Measurements from ENCODE around the gene MPV17L. TPM values are rescaled to one million over a fixed set of nuclear protein-coding genes. Genes with fewer than 3 reads are reported as not detected.
A peak's percentile ranks its signal among the peaks of the same experiment; 100 is the strongest.
"Not testable (repeated sequence)": the region's sequence is repeated elsewhere in the genome, so short reads cannot be mapped to it uniquely, and the experiment has no call there.

The MPV17L gene
- total and polyA plus RNA-seq, 4 experiments from 2014 or later = not detected

DNA sequence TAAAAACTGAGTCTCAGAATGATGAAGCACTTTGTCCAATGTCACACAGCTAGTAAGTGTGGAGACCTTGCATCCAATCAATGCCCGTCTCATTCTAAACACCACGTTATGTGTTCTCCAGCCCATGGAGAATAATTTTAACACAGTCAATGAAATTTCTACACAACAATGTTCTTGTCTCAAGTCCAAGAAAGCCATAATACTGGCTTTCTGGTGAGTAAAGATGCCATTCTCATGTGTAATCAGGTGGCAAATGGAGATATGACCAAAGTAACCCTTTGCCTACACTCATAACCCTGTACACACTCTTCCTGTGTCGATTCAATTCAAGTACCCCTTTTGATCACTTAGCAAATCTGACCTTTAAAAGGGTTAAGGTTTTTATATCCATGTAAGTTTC, 12.7 kb upstream of the MPV17L start:
- H3K27ac Mint-ChIP-seq; H3K4me1 Mint-ChIP-seq; CTCF ChIA-PET (ENCODE audit: partially characterized antibody); intact Hi-C loops (cut with micrococcal nuclease); H3K27me3 Mint-ChIP-seq; H3K36me3 ChIP-seq (ENCODE audit: insufficient read depth, low read length); H3K27ac ChIP-seq (ENCODE audit: low read depth, low read length); H3K9me3 Mint-ChIP-seq; H3K4me3 ChIP-seq (ENCODE audit: low read length in 2 of 2); DNase-seq; H3K27me3 ChIP-seq (ENCODE audit: insufficient read depth, low read length); H3K9me3 ChIP-seq (ENCODE audit: control insufficient read depth in 1 of 2, low read length in 2 of 2); H3K4me1 ChIP-seq (ENCODE audit: insufficient read depth, low read length); POLR2A ChIA-PET (ENCODE audit: partially characterized antibody); H3K36me3 Mint-ChIP-seq; H3K4me3 Mint-ChIP-seq: not testable (repeated sequence)

DNA sequence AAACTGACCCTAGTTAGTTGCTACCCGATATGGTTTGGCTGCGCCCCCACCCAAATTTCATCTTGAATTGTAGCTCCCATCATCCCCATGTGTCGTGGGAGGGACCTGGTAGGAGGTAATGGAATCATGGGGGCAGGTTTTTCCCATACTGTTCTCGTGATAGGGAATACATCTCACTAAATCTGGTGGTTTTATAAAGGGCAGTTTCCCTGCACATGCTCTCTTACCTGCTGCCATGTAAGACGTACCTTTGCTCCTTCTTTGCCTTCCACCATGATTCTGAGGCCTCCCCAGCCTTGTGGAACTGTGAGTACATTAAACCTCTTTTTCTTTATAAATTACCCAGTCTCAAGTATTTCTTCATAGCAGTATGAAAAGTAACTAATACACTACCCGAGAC, 7.5 kb upstream of the MPV17L start:
- H3K36me3 ChIP-seq (ENCODE audit: insufficient read depth, low read length); H3K4me1 Mint-ChIP-seq; H3K27ac Mint-ChIP-seq; H3K36me3 Mint-ChIP-seq; H3K4me3 Mint-ChIP-seq; H3K27me3 ChIP-seq (ENCODE audit: insufficient read depth, low read length); intact Hi-C loops (cut with micrococcal nuclease); H3K4me3 ChIP-seq (ENCODE audit: low read length in 2 of 2); CTCF ChIA-PET (ENCODE audit: partially characterized antibody); DNase-seq; H3K9me3 ChIP-seq (ENCODE audit: control insufficient read depth in 1 of 2, low read length in 2 of 2); POLR2A ChIA-PET (ENCODE audit: partially characterized antibody); H3K4me1 ChIP-seq (ENCODE audit: insufficient read depth, low read length); H3K27ac ChIP-seq (ENCODE audit: low read depth, low read length); H3K9me3 Mint-ChIP-seq: not testable (repeated sequence)
- H3K27me3 Mint-ChIP-seq = peaks cover 5 to 11% of the 10 kb centered on the region in 2 donors

DNA sequence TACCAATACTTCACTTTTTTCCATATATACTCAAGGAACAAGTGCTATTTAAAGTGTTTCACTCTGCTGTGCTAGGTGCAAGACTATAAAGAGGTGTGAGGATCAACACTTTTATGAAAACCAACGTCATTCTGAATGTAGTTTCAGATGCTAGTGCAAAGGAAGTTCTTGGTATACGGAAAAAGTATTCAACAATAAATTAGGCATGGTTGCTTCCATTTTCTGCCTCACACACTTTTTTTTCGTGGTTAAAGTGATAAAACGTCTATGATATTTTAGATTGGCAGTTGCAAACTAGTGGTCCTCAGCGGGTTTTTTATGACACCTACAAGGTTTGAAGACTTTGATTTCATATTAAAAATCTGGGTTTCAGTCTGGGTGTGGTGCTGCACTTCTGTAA, 5.6 kb upstream of the MPV17L start:
- H3K27ac Mint-ChIP-seq; H3K4me1 ChIP-seq (ENCODE audit: insufficient read depth, low read length); CTCF ChIA-PET (ENCODE audit: partially characterized antibody); POLR2A ChIA-PET (ENCODE audit: partially characterized antibody); H3K36me3 ChIP-seq (ENCODE audit: insufficient read depth, low read length); H3K4me3 ChIP-seq (ENCODE audit: low read length in 2 of 2); H3K4me3 Mint-ChIP-seq; intact Hi-C loops (cut with micrococcal nuclease); H3K36me3 Mint-ChIP-seq; H3K27me3 ChIP-seq (ENCODE audit: insufficient read depth, low read length); H3K9me3 ChIP-seq (ENCODE audit: control insufficient read depth in 1 of 2, low read length in 2 of 2); H3K27ac ChIP-seq (ENCODE audit: low read depth, low read length); H3K9me3 Mint-ChIP-seq; H3K4me1 Mint-ChIP-seq; DNase-seq: not testable (repeated sequence)
- peaks cover 6 to 16% of the 10 kb centered on the region in 2 donors for H3K27me3 Mint-ChIP-seq

DNA sequence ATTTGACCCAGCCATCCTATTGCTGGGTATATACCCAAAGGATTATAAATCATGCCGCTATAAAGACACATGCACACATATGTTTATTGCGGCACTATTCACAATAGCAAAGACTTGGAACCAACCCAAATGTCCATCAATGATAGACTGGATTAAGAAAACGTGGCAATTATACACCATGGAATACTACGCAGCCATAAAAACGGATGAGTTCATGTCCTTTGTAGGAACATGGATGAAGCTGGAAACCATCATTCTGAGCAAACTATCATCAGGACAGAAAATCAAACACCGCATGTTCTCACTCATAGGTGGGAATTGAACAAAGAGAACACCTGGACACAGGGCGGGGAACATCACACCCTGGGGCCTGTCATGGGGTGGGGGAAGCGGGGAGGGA, 2.5 kb upstream of the MPV17L start:
- H3K9me3 Mint-ChIP-seq; H3K27me3 ChIP-seq (ENCODE audit: insufficient read depth, low read length); intact Hi-C loops (cut with micrococcal nuclease); POLR2A ChIA-PET (ENCODE audit: partially characterized antibody); H3K4me1 Mint-ChIP-seq; H3K27ac ChIP-seq (ENCODE audit: low read depth, low read length); H3K4me3 Mint-ChIP-seq; H3K4me3 ChIP-seq (ENCODE audit: low read length in 2 of 2); H3K36me3 ChIP-seq (ENCODE audit: insufficient read depth, low read length); CTCF ChIA-PET (ENCODE audit: partially characterized antibody); H3K36me3 Mint-ChIP-seq; H3K27ac Mint-ChIP-seq; DNase-seq; H3K4me1 ChIP-seq (ENCODE audit: insufficient read depth, low read length); H3K9me3 ChIP-seq (ENCODE audit: control insufficient read depth in 1 of 2, low read length in 2 of 2): not testable (repeated sequence)
- H3K27me3 Mint-ChIP-seq = peaks cover 21% of the 10 kb centered on the region in 2 donors

- H3K27ac Mint-ChIP-seq; H3K4me1 Mint-ChIP-seq; DNase-seq; CTCF ChIA-PET (ENCODE audit: partially characterized antibody); H3K4me3 Mint-ChIP-seq; intact Hi-C loops (cut with micrococcal nuclease); H3K27me3 ChIP-seq (ENCODE audit: insufficient read depth, low read length); H3K4me3 ChIP-seq (ENCODE audit: low read length in 2 of 2); H3K36me3 ChIP-seq (ENCODE audit: insufficient read depth, low read length); H3K9me3 Mint-ChIP-seq; H3K36me3 Mint-ChIP-seq; H3K9me3 ChIP-seq (ENCODE audit: control insufficient read depth in 1 of 2, low read length in 2 of 2); H3K4me1 ChIP-seq (ENCODE audit: insufficient read depth, low read length); POLR2A ChIA-PET (ENCODE audit: partially characterized antibody); H3K27ac ChIP-seq (ENCODE audit: low read depth, low read length): not testable (repeated sequence)
- H3K27me3 Mint-ChIP-seq = peaks cover 24 to 25% of the 10 kb centered on the region in 2 donors
These were observed 915 bp downstream of the MPV17L start for GRCh38 chr16:15396509-15396829.

- CTCF ChIA-PET (ENCODE audit: partially characterized antibody) = no interaction called here
- peaks cover 0 to 8% (median 0%) of the 10 kb centered on the region in 4 donors for H3K4me1 Mint-ChIP-seq
These were observed 1.5 kb downstream of the MPV17L start for GRCh38 chr16:15396948-15397594.

GRCh38 chr16:15398618-15399316, 3.2 kb downstream of the MPV17L start:
- no peaks in the 10 kb centered on the region for H3K9me3 ChIP-seq (ENCODE audit: control insufficient read depth in 1 of 2, low read length in 2 of 2)
- no peaks in the 10 kb centered on the region for H3K4me1 ChIP-seq (ENCODE audit: insufficient read depth, low read length)
- H3K27ac ChIP-seq (ENCODE audit: low read depth, low read length) = no peak overlapping the region
- H3K27ac Mint-ChIP-seq = no peak overlapping the region
- no peaks in the 10 kb centered on the region for H3K27me3 ChIP-seq (ENCODE audit: insufficient read depth, low read length)
- ChIA-PET POLR2A (ENCODE audit: partially characterized antibody) (interaction anchor here (0.6 kb wide), 1 partner anchor 31 kb away, joined by 3 read pairs; no protein-coding TSS in a partner anchor), CTCF (ENCODE audit: partially characterized antibody) (no interaction called here)
- H3K9me3 Mint-ChIP-seq = no peaks in the 10 kb centered on the region
- intact Hi-C loops (cut with micrococcal nuclease) = no loop called here
- H3K4me3 ChIP-seq (ENCODE audit: low read length in 2 of 2) = no peak overlapping the region
- H3K4me3 Mint-ChIP-seq = no peak overlapping the region
- no peaks in the 10 kb centered on the region for H3K36me3 ChIP-seq (ENCODE audit: insufficient read depth, low read length)
- no peaks in the 10 kb centered on the region for H3K36me3 Mint-ChIP-seq
- H3K27me3 Mint-ChIP-seq = peaks cover 18 to 24% of the 10 kb centered on the region in 2 donors
- H3K4me1 Mint-ChIP-seq = peaks cover 0 to 8% (median 0%) of the 10 kb centered on the region in 4 donors
- DNase-seq = no peak

More at GRCh38 chr16:15396948-15397594, 1.5 kb downstream of the MPV17L start:
- DNase-seq = no peak
- Mint-ChIP-seq H3K27ac (no peak overlapping the region), H3K36me3 (no peaks in the 10 kb centered on the region), H3K27me3 (peaks cover 24 to 25% of the 10 kb centered on the region in 2 donors), H3K4me3 (peak overlapping the region in 1 of 8 donors; percentile 39), H3K9me3 (peaks cover 0 to 3% (median 0%) of the 10 kb centered on the region in 8 donors)
- no peak overlapping the region for H3K27ac ChIP-seq (ENCODE audit: low read depth, low read length)
- POLR2A ChIA-PET (ENCODE audit: partially characterized antibody) = no interaction called here
- no peaks in the 10 kb centered on the region for H3K36me3 ChIP-seq (ENCODE audit: insufficient read depth, low read length)
- no peaks in the 10 kb centered on the region for H3K4me1 ChIP-seq (ENCODE audit: insufficient read depth, low read length)
- no peak overlapping the region for H3K4me3 ChIP-seq (ENCODE audit: low read length in 2 of 2)
- H3K27me3 ChIP-seq (ENCODE audit: insufficient read depth, low read length) = no peaks in the 10 kb centered on the region
- H3K9me3 ChIP-seq (ENCODE audit: control insufficient read depth in 1 of 2, low read length in 2 of 2) = no peaks in the 10 kb centered on the region
- intact Hi-C loops (cut with micrococcal nuclease) = no loop called here

All from CD4-positive, alpha-beta memory T cell (primary cell).